Left kidney (tissue), 2 donors: ENCODE measurements around the gene TYROBP. TPM values are rescaled to one million over a fixed set of nuclear protein-coding genes. Genes with fewer than 3 reads are reported as not detected.
"Not testable (repeated sequence)": the region's sequence is repeated elsewhere in the genome, so short reads cannot be mapped to it uniquely, and the experiment has no call there.

ENCODE experiments used
- DNase-seq: peaks from one replicate; pipeline ENCODE4 v3.0.0-alpha.2; 2013
- polyA plus RNA-seq: library from polyadenylated mRNA; unstranded; fragments of 120-200 nt; gene quantifications from one replicate; pipeline ENCODE4 v1.2.1, GENCODE V29; 2013; ENCODE audit not compliant: insufficient read length

The TYROBP gene
- polyA plus RNA-seq, 1 donor, result 7.4 TPM

GRCh38 chr19:35879068-35879467 is 29.0 kb downstream of the TYROBP start:
- DNase-seq, result no peak

- DNase-seq, result no peak
Measured at GRCh38 chr19:35874392-35874930, 33.6 kb downstream of the TYROBP start.

- DNase-seq, result no peak
Measured at GRCh38 chr19:35872180-35872579, 35.9 kb downstream of the TYROBP start.

- DNase-seq, result no peak
Measured at GRCh38 chr19:35871611-35872010, 36.5 kb downstream of the TYROBP start.

GRCh38 chr19:35870798-35871197 is 37.3 kb downstream of the TYROBP start:
- no peak for DNase-seq

- not testable (repeated sequence) for DNase-seq
Measured at GRCh38 chr19:35870124-35870736, 37.9 kb downstream of the TYROBP start.

GRCh38 chr19:35869327-35870123 is 38.6 kb downstream of the TYROBP start:
- no peak for DNase-seq

GRCh38 chr19:35868823-35869326 is 39.2 kb downstream of the TYROBP start:
- DNase-seq, result no peak

GRCh38 chr19:35868172-35868822 is 39.8 kb downstream of the TYROBP start, which contains the start of gene APLP1:
APLP1 (plus strand) TSS chr19:35868574; CDS start chr19:35868637, 63 bp downstream.
- DNase-seq, result no peak

- DNase-seq, result no peak
Measured at GRCh38 chr19:35863018-35863417, 45.1 kb downstream of the TYROBP start.

- DNase-seq, result no peak
Measured at GRCh38 chr19:35862528-35862927, 45.6 kb downstream of the TYROBP start.

- no peak for DNase-seq
Measured at GRCh38 chr19:35861640-35862160, 46.4 kb downstream of the TYROBP start.

- DNase-seq, result no peak
Measured at GRCh38 chr19:35860818-35861639, 47.1 kb downstream of the TYROBP start.

- DNase-seq, result no peak
Measured at GRCh38 chr19:35860436-35860817, 47.7 kb downstream of the TYROBP start.

- DNase-seq, result no peak
Measured at GRCh38 chr19:35859414-35859813, 48.7 kb downstream of the TYROBP start.

- DNase-seq, result no peak
Measured at GRCh38 chr19:35858311-35858710, 49.8 kb downstream of the TYROBP start.

GRCh38 chr19:35856546-35857149 is 51.4 kb downstream of the TYROBP start, which contains the start of gene KIRREL2:
KIRREL2 (plus strand) TSS chr19:35856911; CDS start chr19:35857120, 209 bp downstream.
- DNase-seq, result no peak
